GM21576 (cell line): ENCODE data around the gene CYRIA.

Experiments
- ATAC-seq: cut with Tn5 transposase; IDR thresholded peaks from one replicate; pipeline ENCODE4 v1.9.1; 2021; ENCODE audit warnings: mild to moderate bottlenecking, moderate library complexity; ENCODE audit not compliant: unreplicated experiment

The CYRIA gene

GRCh38 chr2:16671760-16672159, 6.1 kb upstream of the CYRIA start:
- no peak for ATAC-seq

GRCh38 chr2:16669388-16669787, 3.8 kb upstream of the CYRIA start:
- no peak for ATAC-seq

GRCh38 chr2:16666449-16666801, 791 bp upstream of the CYRIA start:
- no peak for ATAC-seq

- peak; percentile 1 for ATAC-seq
These were observed 556 bp downstream of the CYRIA start for GRCh38 chr2:16664809-16665747.

- no peak for ATAC-seq
These were observed 1.4 kb downstream of the CYRIA start for GRCh38 chr2:16664052-16664731.

GRCh38 chr2:16663121-16663905, 2.3 kb downstream of the CYRIA start:
- ATAC-seq, result no peak

- no peak for ATAC-seq
These were observed 3.4 kb downstream of the CYRIA start for GRCh38 chr2:16661936-16662839.

- no peak for ATAC-seq
These were observed 4.1 kb downstream of the CYRIA start for GRCh38 chr2:16661526-16661925.

GRCh38 chr2:16660556-16660955, 5.1 kb downstream of the CYRIA start:
- no peak for ATAC-seq

- ATAC-seq, result no peak
These were observed 5.5 kb downstream of the CYRIA start for GRCh38 chr2:16660114-16660513.

- no peak for ATAC-seq
These were observed 7.4 kb downstream of the CYRIA start for GRCh38 chr2:16658076-16658739.

- ATAC-seq, result no peak
These were observed 8.0 kb downstream of the CYRIA start for GRCh38 chr2:16657671-16658070.

- ATAC-seq, result peak; percentile 79
These were observed 8.7 kb downstream of the CYRIA start for GRCh38 chr2:16656784-16657391.

- no peak for ATAC-seq
These were observed 9.6 kb downstream of the CYRIA start for GRCh38 chr2:16655905-16656642.

- no peak for ATAC-seq
These were observed 10.2 kb downstream of the CYRIA start for GRCh38 chr2:16655445-16655837.

- ATAC-seq, result no peak
These were observed 10.7 kb downstream of the CYRIA start for GRCh38 chr2:16654833-16655444.

- ATAC-seq, result peak; percentile 53
These were observed 11.8 kb downstream of the CYRIA start for GRCh38 chr2:16653799-16654198.

GRCh38 chr2:16653083-16653375, 12.6 kb downstream of the CYRIA start:
- ATAC-seq, result no peak
